Lung (tissue), 12 donors: ENCODE results near the gene GPR137. TPM values are rescaled to one million over a fixed set of nuclear protein-coding genes. Genes with fewer than 3 reads are reported as not detected.
A peak's percentile ranks its signal among the peaks of the same experiment; 100 is the strongest.
"Not testable (repeated sequence)": the region's sequence is repeated elsewhere in the genome, so short reads cannot be mapped to it uniquely, and the experiment has no call there.

Source experiments
- ATAC-seq: fragments of 200-7000 bp; cut with Tn5 transposase; one replicate; pipeline ENCODE4 v1.9.1; 2020; ENCODE audit warnings: moderate number of reproducible peaks; ENCODE audit not compliant: insufficient read depth, low FRiP score
- DNase-seq, 3 donors: peaks; one replicate each; pipeline ENCODE4 v3.0.0-alpha.2; 2013 to 2017
- H3K27ac ChIP-seq, 2 donors: one replicate each; pipeline ENCODE4 v1.5.1; 2013; ENCODE audit warnings: mild to moderate bottlenecking in 2 of 2, moderate library complexity in 2 of 2, control low read depth in 1 of 2, inconsistent platforms in 1 of 2, low read depth in 1 of 2, low read length in 1 of 2
- H3K27me3 ChIP-seq, 3 donors: one replicate each; pipeline ENCODE4 v1.5.1; 2013; ENCODE audit warnings: low read length in 2 of 3; ENCODE audit not compliant: control insufficient read depth in 3 of 3, insufficient read depth in 3 of 3
- H3K36me3 ChIP-seq, 4 donors: one replicate each; pipeline ENCODE4 v1.5.1; 2013; ENCODE audit warnings: low read length in 4 of 4, mild to moderate bottlenecking in 1 of 4, moderate library complexity in 1 of 4; ENCODE audit not compliant: control insufficient read depth in 4 of 4, insufficient read depth in 4 of 4
- H3K4me1 ChIP-seq, 5 donors: one replicate each; pipeline ENCODE4 v1.5.1; 2013; ENCODE audit warnings: low read length in 5 of 5, mild to moderate bottlenecking in 2 of 5, moderate library complexity in 1 of 5; ENCODE audit not compliant: control insufficient read depth in 5 of 5, insufficient read depth in 5 of 5
- H3K4me3 ChIP-seq: one replicate; pipeline ENCODE4 v1.5.1; 2013; ENCODE audit warnings: mild to moderate bottlenecking, control low read depth, moderate library complexity
- H3K9ac ChIP-seq, 2 donors: one replicate each; pipeline ENCODE4 v1.5.1; 2013; ENCODE audit warnings: low read length in 2 of 2, control low read depth in 1 of 2; ENCODE audit not compliant: insufficient read depth in 1 of 2
- H3K9me3 ChIP-seq, 4 donors: one replicate each; pipeline ENCODE4 v1.5.1; 2013; ENCODE audit warnings: low read length in 3 of 4, mild to moderate bottlenecking in 1 of 4, moderate library complexity in 1 of 4; ENCODE audit not compliant: control insufficient read depth in 4 of 4, insufficient read depth in 3 of 4
- CTCF ChIP-seq: IDR thresholded peaks from 2 replicates; pipeline ENCODE4 v1.5.1; 2012; ENCODE audit warnings: mild to moderate bottlenecking; ENCODE audit errors: control extremely low read depth, extremely low read depth
- WGBS, 2 donors: extraction: QIAGEN DNeasy Blood & Tissue Kit; methylation state at CpG; one replicate each; pipeline ENCODE4 v1.1.7; 2013; 5-methylcytosine and 5-hydroxymethylcytosine counted together
- polyA plus RNA-seq, 2 donors: library from polyadenylated mRNA; stranded (reverse); fragments of 200-250 nt; gene quantifications; one replicate each; pipeline ENCODE4 v1.2.1, GENCODE V29; 2013
- total RNA-seq, 2 donors: library from RNA; depleted of rRNA in 1 of 2; stranded (reverse); fragments of >200 nt in 1 of 2; gene quantifications; one replicate each; pipeline ENCODE4 v1.2.1, GENCODE V29; 2014 to 2021
- donor health status: control.
- donor health status: control.
- donor health status: Bipolar disorder and iron deficiency.
- donor health status: healthy.
- donor health status: DM: yes; HTN: yes; CAD: no.

Gene GPR137
- total and polyA plus RNA-seq, 4 donors, result 14.5 to 59.1 (median 27.5) TPM

DNA sequence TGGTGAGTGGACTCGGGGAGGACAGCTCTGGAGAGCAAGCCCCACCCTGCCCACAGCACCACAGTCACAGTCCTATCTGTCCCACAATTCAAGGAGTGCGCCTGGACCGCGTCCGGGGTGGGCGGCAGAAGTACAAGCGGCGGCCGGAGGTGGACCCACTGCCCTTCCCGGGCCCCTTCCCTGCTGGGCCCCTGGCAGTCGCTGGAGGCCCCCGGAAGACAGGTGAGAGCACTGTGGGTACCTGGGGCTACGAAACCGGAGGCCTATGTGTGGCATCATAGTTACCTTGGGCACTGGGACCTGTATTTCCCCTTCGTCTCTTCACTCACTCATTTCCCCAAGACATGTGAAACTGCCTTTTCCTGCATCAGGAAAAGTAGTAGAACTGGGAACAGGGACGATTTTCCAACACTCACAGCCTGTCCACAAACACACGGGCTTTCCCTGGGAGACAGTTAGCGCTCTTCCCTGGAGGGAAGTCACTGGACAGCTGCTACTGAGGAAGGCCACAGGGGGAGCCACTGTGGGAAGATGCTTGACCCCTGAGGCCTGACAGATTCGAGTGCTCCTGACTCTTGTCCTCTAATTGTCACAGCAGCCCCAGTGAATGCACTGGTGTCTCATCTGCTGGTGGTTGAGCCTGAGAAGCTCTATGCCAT, 28.6 kb downstream of the GPR137 start:
- TF ChIP-seq CTCF, result no peak
- DNase-seq (no peak), ATAC-seq (no peak)
- Histone ChIP-seq H3K27me3 (no peaks in the 10 kb centered on the region), H3K9ac (no peak overlapping the region), H3K9me3 (no peaks in the 10 kb centered on the region), H3K27ac (peak overlapping the region in 1 of 2 donors; percentile 28), H3K4me1 (peaks cover 0 to 12% (median 3%) of the 10 kb centered on the region in 5 donors), H3K36me3 (peaks cover 0 to 23% (median 6%) of the 10 kb centered on the region in 4 donors), H3K4me3 (no peak overlapping the region)
- 86 to 87% methylated on average over 10 to 19 of the region's 19 CpGs for WGBS, 2 donors

DNA sequence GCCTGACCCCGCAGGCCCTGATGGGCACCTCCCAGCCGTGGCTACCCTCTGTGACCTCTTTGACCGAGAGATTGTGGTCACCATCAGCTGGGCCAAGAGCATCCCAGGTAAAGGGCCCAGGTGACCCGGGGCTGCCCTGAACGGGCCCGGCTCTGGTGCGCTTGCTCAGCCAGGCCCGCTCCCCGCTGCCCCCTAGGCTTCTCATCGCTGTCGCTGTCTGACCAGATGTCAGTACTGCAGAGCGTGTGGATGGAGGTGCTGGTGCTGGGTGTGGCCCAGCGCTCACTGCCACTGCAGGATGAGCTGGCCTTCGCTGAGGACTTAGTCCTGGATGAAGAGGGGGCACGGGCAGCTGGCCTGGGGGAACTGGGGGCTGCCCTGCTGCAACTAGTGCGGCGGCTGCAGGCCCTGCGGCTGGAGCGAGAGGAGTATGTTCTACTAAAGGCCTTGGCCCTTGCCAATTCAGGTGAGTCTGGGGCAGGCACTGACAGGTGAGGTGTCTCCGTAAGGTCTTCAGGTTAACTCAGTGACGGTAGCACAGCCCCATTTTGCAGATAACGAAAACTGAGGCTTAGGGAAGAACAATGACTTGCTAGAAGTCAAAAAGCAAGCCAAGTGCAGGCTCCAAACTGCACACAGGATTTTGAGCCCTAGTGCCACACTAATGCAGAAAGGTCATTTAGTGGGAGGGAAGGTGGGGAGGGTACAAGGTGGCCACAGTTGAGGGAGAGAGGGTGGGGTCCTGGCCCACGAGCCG, 29.3 kb downstream of the GPR137 start:
- TF ChIP-seq CTCF, result no peak
- Histone ChIP-seq H3K27me3 (no peaks in the 10 kb centered on the region), H3K9ac (no peak overlapping the region), H3K9me3 (no peaks in the 10 kb centered on the region), H3K4me3 (no peak overlapping the region), H3K27ac (no peak overlapping the region), H3K4me1 (peaks cover 0 to 16% (median 3%) of the 10 kb centered on the region in 5 donors), H3K36me3 (peaks cover 0 to 23% (median 6%) of the 10 kb centered on the region in 4 donors)
- no peak for ATAC-seq
- 92 to 95% methylated on average over 24 of the region's 24 CpGs for WGBS, 2 donors
- no peak for DNase-seq

- WGBS, 2 donors, result 83 to 92% methylated on average over 24 to 25 of the region's 25 CpGs
- not testable (repeated sequence) for H3K9ac ChIP-seq, H3K9me3 ChIP-seq, H3K4me3 ChIP-seq, H3K27me3 ChIP-seq, DNase-seq, ATAC-seq
- H3K4me1 ChIP-seq, result peaks cover 0 to 16% (median 3%) of the 10 kb centered on the region in 5 donors
- peaks cover 0 to 28% (median 6%) of the 10 kb centered on the region in 4 donors for H3K36me3 ChIP-seq
- peak overlapping the region in 1 of 2 donors; percentile 55 for H3K27ac ChIP-seq
Observed at GRCh38 chr11:64315667-64316526, 30.2 kb downstream of the GPR137 start.
